ENCODE results near the gene KRTAP4-7. TPM values are rescaled to one million over a fixed set of nuclear protein-coding genes. Genes with fewer than 3 reads are reported as not detected.
"Not testable (repeated sequence)": the region's sequence is repeated elsewhere in the genome, so short reads cannot be mapped to it uniquely, and the experiment has no call there.

KRTAP4-7 gene
- total RNA-seq, result not detected
- not detected for polyA plus RNA-seq (ENCODE audit: insufficient read length in 2 of 2)
- long read RNA-seq, donor 1, result 0 reads
- long read RNA-seq, donor 2, result 0 reads
- long read RNA-seq, donor 3, result 0 reads
- long read RNA-seq, donor 4, result 0 reads

- H3K9me3 ChIP-seq (ENCODE audit: control insufficient read depth, insufficient read depth, low read length); H3K36me3 ChIP-seq (ENCODE audit: control insufficient read depth, insufficient read depth, low read length); H3K27me3 ChIP-seq (ENCODE audit: control insufficient read depth, insufficient read depth, low read length); H3K27ac ChIP-seq (ENCODE audit: low read depth, low read length); H3K4me1 ChIP-seq (ENCODE audit: control insufficient read depth, insufficient read depth, low read length); H3K4me3 ChIP-seq (ENCODE audit: low read depth, low read length); DNase-seq (ENCODE audit: low read depth in 4 of 6, low spot score in 6 of 6): not testable (repeated sequence)
- WGBS (ENCODE audit: insufficient coverage), result 84% methylated on average over 12 of the region's 14 CpGs
Observed at GRCh38 chr17:41084100-41084856, at the start of gene KRTAP4-7. Gene KRTAP4-7 (plus strand): TSS chr17:41084150. CDS start chr17:41084207, 57 bp downstream.

- 88% methylated on average over 7 of the region's 10 CpGs for WGBS (ENCODE audit: insufficient coverage)
- not testable (repeated sequence) for H3K27ac ChIP-seq (ENCODE audit: low read depth, low read length); H3K4me3 ChIP-seq (ENCODE audit: low read depth, low read length); H3K36me3 ChIP-seq (ENCODE audit: control insufficient read depth, insufficient read depth, low read length); H3K4me1 ChIP-seq (ENCODE audit: control insufficient read depth, insufficient read depth, low read length); H3K9me3 ChIP-seq (ENCODE audit: control insufficient read depth, insufficient read depth, low read length); H3K27me3 ChIP-seq (ENCODE audit: control insufficient read depth, insufficient read depth, low read length)
- DNase-seq (ENCODE audit: low read depth in 4 of 6, low spot score in 6 of 6), result peak in 1 of 6 donors; percentile 41
Observed at GRCh38 chr17:41034346-41034935, 49.5 kb upstream of the KRTAP4-7 start, which contains the start of gene KRTAP1-3. Gene KRTAP1-3 (minus strand): TSS chr17:41034874. CDS start chr17:41034821, 53 bp downstream.

- no peaks in the 10 kb centered on the region for H3K36me3 ChIP-seq (ENCODE audit: control insufficient read depth, insufficient read depth, low read length)
- H3K27me3 ChIP-seq (ENCODE audit: control insufficient read depth, insufficient read depth, low read length), result no peaks in the 10 kb centered on the region
- no peaks in the 10 kb centered on the region for H3K9me3 ChIP-seq (ENCODE audit: control insufficient read depth, insufficient read depth, low read length)
- no peak overlapping the region for H3K27ac ChIP-seq (ENCODE audit: low read depth, low read length)
- WGBS (ENCODE audit: insufficient coverage), result 63% methylated on average over 1 of the region's 2 CpGs
- no peak overlapping the region for H3K4me3 ChIP-seq (ENCODE audit: low read depth, low read length)
- no peak for DNase-seq (ENCODE audit: low read depth in 4 of 6, low spot score in 6 of 6)
- H3K4me1 ChIP-seq (ENCODE audit: control insufficient read depth, insufficient read depth, low read length), result no peaks in the 10 kb centered on the region
Observed at GRCh38 chr17:41037853-41038350, 46.0 kb upstream of the KRTAP4-7 start.

- not testable (repeated sequence) for H3K4me3 ChIP-seq (ENCODE audit: low read depth, low read length); H3K9me3 ChIP-seq (ENCODE audit: control insufficient read depth, insufficient read depth, low read length); H3K4me1 ChIP-seq (ENCODE audit: control insufficient read depth, insufficient read depth, low read length); H3K27ac ChIP-seq (ENCODE audit: low read depth, low read length); H3K36me3 ChIP-seq (ENCODE audit: control insufficient read depth, insufficient read depth, low read length); H3K27me3 ChIP-seq (ENCODE audit: control insufficient read depth, insufficient read depth, low read length)
- DNase-seq (ENCODE audit: low read depth in 4 of 6, low spot score in 6 of 6), result peak in 3 of 6 donors; percentile 5 to 55 (median 6)
- 74% methylated on average over 11 of the region's 14 CpGs for WGBS (ENCODE audit: insufficient coverage)
Observed at GRCh38 chr17:41040783-41041571, 43.0 kb upstream of the KRTAP4-7 start, which contains the start of gene KRTAP1-1. Gene KRTAP1-1 (minus strand): TSS chr17:41041450. CDS start chr17:41041397, 53 bp downstream.

- no peaks in the 10 kb centered on the region for H3K36me3 ChIP-seq (ENCODE audit: control insufficient read depth, insufficient read depth, low read length)
- H3K4me3 ChIP-seq (ENCODE audit: low read depth, low read length), result no peak overlapping the region
- no peaks in the 10 kb centered on the region for H3K9me3 ChIP-seq (ENCODE audit: control insufficient read depth, insufficient read depth, low read length)
- no peaks in the 10 kb centered on the region for H3K27me3 ChIP-seq (ENCODE audit: control insufficient read depth, insufficient read depth, low read length)
- no peak overlapping the region for H3K27ac ChIP-seq (ENCODE audit: low read depth, low read length)
- H3K4me1 ChIP-seq (ENCODE audit: control insufficient read depth, insufficient read depth, low read length), result no peaks in the 10 kb centered on the region
- no CpG with 5 or more reads among the region's 1 CpG for WGBS (ENCODE audit: insufficient coverage)
- DNase-seq (ENCODE audit: low read depth in 4 of 6, low spot score in 6 of 6), result no peak
Observed at GRCh38 chr17:41042953-41043352, 41.0 kb upstream of the KRTAP4-7 start.

- H3K4me1 ChIP-seq (ENCODE audit: control insufficient read depth, insufficient read depth, low read length); H3K36me3 ChIP-seq (ENCODE audit: control insufficient read depth, insufficient read depth, low read length); H3K27ac ChIP-seq (ENCODE audit: low read depth, low read length); H3K9me3 ChIP-seq (ENCODE audit: control insufficient read depth, insufficient read depth, low read length); DNase-seq (ENCODE audit: low read depth in 4 of 6, low spot score in 6 of 6); H3K4me3 ChIP-seq (ENCODE audit: low read depth, low read length); H3K27me3 ChIP-seq (ENCODE audit: control insufficient read depth, insufficient read depth, low read length): not testable (repeated sequence)
- 44% methylated on average over 5 of the region's 33 CpGs for WGBS (ENCODE audit: insufficient coverage)
Observed at GRCh38 chr17:41046735-41047465, 37.0 kb upstream of the KRTAP4-7 start, which contains the start of gene KRTAP2-1. Gene KRTAP2-1 (minus strand): TSS chr17:41047316. CDS start chr17:41047267, 49 bp downstream.

GRCh38 chr17:41048441-41048840 is 35.5 kb upstream of the KRTAP4-7 start:
- DNase-seq (ENCODE audit: low read depth in 4 of 6, low spot score in 6 of 6), result peak in 1 of 6 donors; percentile 4
- H3K4me3 ChIP-seq (ENCODE audit: low read depth, low read length), result no peak overlapping the region
- H3K36me3 ChIP-seq (ENCODE audit: control insufficient read depth, insufficient read depth, low read length), result no peaks in the 10 kb centered on the region
- no peaks in the 10 kb centered on the region for H3K4me1 ChIP-seq (ENCODE audit: control insufficient read depth, insufficient read depth, low read length)
- H3K27ac ChIP-seq (ENCODE audit: low read depth, low read length), result no peak overlapping the region
- no peaks in the 10 kb centered on the region for H3K27me3 ChIP-seq (ENCODE audit: control insufficient read depth, insufficient read depth, low read length)
- no peaks in the 10 kb centered on the region for H3K9me3 ChIP-seq (ENCODE audit: control insufficient read depth, insufficient read depth, low read length)
- WGBS (ENCODE audit: insufficient coverage), result 73% methylated on average over 3 of the region's 7 CpGs

- Histone ChIP-seq H3K4me1 (ENCODE audit: control insufficient read depth, insufficient read depth, low read length) (no peaks in the 10 kb centered on the region), H3K9me3 (ENCODE audit: control insufficient read depth, insufficient read depth, low read length) (no peaks in the 10 kb centered on the region), H3K27me3 (ENCODE audit: control insufficient read depth, insufficient read depth, low read length) (no peaks in the 10 kb centered on the region), H3K4me3 (ENCODE audit: low read depth, low read length) (no peak overlapping the region), H3K27ac (ENCODE audit: low read depth, low read length) (no peak overlapping the region), H3K36me3 (ENCODE audit: control insufficient read depth, insufficient read depth, low read length) (no peaks in the 10 kb centered on the region)
- DNase-seq (ENCODE audit: low read depth in 4 of 6, low spot score in 6 of 6), result no peak
- WGBS (ENCODE audit: insufficient coverage), result 56% methylated on average over 2 of the region's 2 CpGs
Observed at GRCh38 chr17:41049110-41049509, 34.8 kb upstream of the KRTAP4-7 start.

GRCh38 chr17:41052566-41052965 is 31.4 kb upstream of the KRTAP4-7 start:
- no peaks in the 10 kb centered on the region for H3K9me3 ChIP-seq (ENCODE audit: control insufficient read depth, insufficient read depth, low read length)
- no peaks in the 10 kb centered on the region for H3K4me1 ChIP-seq (ENCODE audit: control insufficient read depth, insufficient read depth, low read length)
- no peak for DNase-seq (ENCODE audit: low read depth in 4 of 6, low spot score in 6 of 6)
- H3K27ac ChIP-seq (ENCODE audit: low read depth, low read length), result no peak overlapping the region
- no peaks in the 10 kb centered on the region for H3K27me3 ChIP-seq (ENCODE audit: control insufficient read depth, insufficient read depth, low read length)
- no peak overlapping the region for H3K4me3 ChIP-seq (ENCODE audit: low read depth, low read length)
- no peaks in the 10 kb centered on the region for H3K36me3 ChIP-seq (ENCODE audit: control insufficient read depth, insufficient read depth, low read length)

All from spinal cord (tissue), 10 donors.